Psoas muscle (tissue), 8 donors: ENCODE results near the gene SIGLEC7. TPM values are rescaled to one million over a fixed set of nuclear protein-coding genes. Genes with fewer than 3 reads are reported as not detected.

Experiments
- ATAC-seq, 4 donors: fragments of 200-7000 bp; cut with Tn5 transposase; one replicate each; pipeline ENCODE4 v1.9.1; 2020; ENCODE audit warnings: moderate library complexity in 3 of 4, mild to moderate bottlenecking in 2 of 4
- DNase-seq, 2 donors: peaks; one replicate each; pipeline ENCODE4 v3.0.0-alpha.2; 2020
- H3K27ac ChIP-seq: fragments of 200-600 bp; one replicate; pipeline ENCODE4 v1.8.0; 2022
- H3K27me3 ChIP-seq, 3 donors: fragments of 200-600 bp in 1 of 3; one replicate each; pipeline versions ENCODE4 v1.6.1 to v1.8.0; 2013 to 2022; ENCODE audit warnings: low read length in 2 of 3, mild to moderate bottlenecking in 2 of 3, moderate library complexity in 1 of 3; ENCODE audit not compliant: insufficient read depth in 3 of 3
- H3K36me3 ChIP-seq, 2 donors: fragments of 200-600 bp in 1 of 2; one replicate each; pipeline versions ENCODE4 v1.6.1 to v1.8.0; 2013 to 2022; ENCODE audit warnings: low read depth in 1 of 2, mild to moderate bottlenecking in 1 of 2, moderate library complexity in 1 of 2; ENCODE audit not compliant: insufficient read depth in 1 of 2
- H3K4me1 ChIP-seq: fragments of 200-600 bp; one replicate; pipeline ENCODE4 v1.8.0; 2022
- H3K4me3 ChIP-seq: fragments of 200-600 bp; one replicate; pipeline ENCODE4 v1.8.0; 2022; ENCODE audit warnings: mild to moderate bottlenecking
- H3K9me3 ChIP-seq: fragments of 200-600 bp; one replicate; pipeline ENCODE4 v1.8.0; 2022
- WGBS, 3 donors: extraction: QIAGEN DNeasy Blood & Tissue Kit; methylation state at CpG; one replicate each; pipeline versions ENCODE4 v1.1.6 to v1.1.7; 2013; 5-methylcytosine and 5-hydroxymethylcytosine counted together
- intact Hi-C, 2 donors: fragments of 100-400 bp; cut with DNase I; formaldehyde crosslinking; loops; one replicate each; pipeline versions ENCODE4 v1.11.0 to v1.14.2; 2022
- polyA plus RNA-seq, 3 donors: library from polyadenylated mRNA; stranded (reverse); fragments of 200-250 nt; gene quantifications; one replicate each; pipeline ENCODE4 v1.2.3, GENCODE V29; 2013
- total RNA-seq, 4 donors: library from RNA; stranded (reverse); fragmentation: NEBNext Ultra II Directional in 2 of 4; extraction: Animal tissue kit (Norgen Biotek cat#: 25700) in 2 of 4; gene quantifications; one replicate each; pipeline versions ENCODE4 v1.2.1 to v1.2.4, GENCODE V29; 2021 to 2023
- TF ChIP-seq, protein P1 (sequence below): fragments of 200-600 bp; IDR thresholded peaks from one replicate; pipeline ENCODE4 v1.8.0; 2022; ENCODE audit warnings: antibody characterized with exemption
- donor health status: healthy with polysubstance abuse.
- donor health status: DM: no; HTN: no; CAD: no; lungs with moderate emphysema.
- donor health status: Bipolar disorder and iron deficiency.
- donor health status: healthy.
- donor health status: DM: yes; HTN: yes; CAD: no.
- donor health status: DM: no; HTN: no; CAD: no.
- donor health status: DM: no; HTN: no; CAD: no.
- donor health status: DM: yes; HTN: yes; CAD: no.

Gene SIGLEC7
- total and polyA plus RNA-seq, 7 donors: 0.08 to 0.82 (median 0.50) TPM; not detected in 1

DNA sequence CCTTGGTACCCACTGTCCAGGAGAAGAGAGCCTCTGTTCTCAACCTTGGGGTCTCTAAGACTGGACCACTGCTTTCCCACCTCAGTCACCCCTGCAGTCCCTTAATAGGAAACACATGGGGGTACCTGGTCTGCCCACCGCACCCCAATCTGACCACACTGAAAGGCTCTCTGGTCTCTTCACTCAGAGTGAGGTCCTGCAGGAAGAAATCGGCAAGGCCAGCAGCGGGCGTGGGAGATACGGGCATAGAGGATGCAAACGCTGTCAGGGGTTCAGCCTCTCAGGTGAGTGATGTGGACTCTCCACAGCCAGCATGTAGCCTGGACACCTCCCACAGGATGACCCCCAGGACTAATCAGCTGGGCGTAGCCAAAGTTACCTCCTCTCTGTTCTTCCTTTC is 13.9 kb upstream of the SIGLEC7 start:
- H3K4me3 ChIP-seq: no peak overlapping the region
- H3K36me3 ChIP-seq: no peaks in the 10 kb centered on the region
- WGBS, 3 donors: 86 to 88% (median 87%) methylated on average over 7 of the region's 7 CpGs
- DNase-seq (no peak), ATAC-seq (no peak)
- no peaks in the 10 kb centered on the region for H3K9me3 ChIP-seq
- H3K27me3 ChIP-seq: peaks cover 0 to 6% (median 0%) of the 10 kb centered on the region in 3 donors
- H3K4me1 ChIP-seq: no peaks in the 10 kb centered on the region
- TF ChIP-seq, protein P1, sequence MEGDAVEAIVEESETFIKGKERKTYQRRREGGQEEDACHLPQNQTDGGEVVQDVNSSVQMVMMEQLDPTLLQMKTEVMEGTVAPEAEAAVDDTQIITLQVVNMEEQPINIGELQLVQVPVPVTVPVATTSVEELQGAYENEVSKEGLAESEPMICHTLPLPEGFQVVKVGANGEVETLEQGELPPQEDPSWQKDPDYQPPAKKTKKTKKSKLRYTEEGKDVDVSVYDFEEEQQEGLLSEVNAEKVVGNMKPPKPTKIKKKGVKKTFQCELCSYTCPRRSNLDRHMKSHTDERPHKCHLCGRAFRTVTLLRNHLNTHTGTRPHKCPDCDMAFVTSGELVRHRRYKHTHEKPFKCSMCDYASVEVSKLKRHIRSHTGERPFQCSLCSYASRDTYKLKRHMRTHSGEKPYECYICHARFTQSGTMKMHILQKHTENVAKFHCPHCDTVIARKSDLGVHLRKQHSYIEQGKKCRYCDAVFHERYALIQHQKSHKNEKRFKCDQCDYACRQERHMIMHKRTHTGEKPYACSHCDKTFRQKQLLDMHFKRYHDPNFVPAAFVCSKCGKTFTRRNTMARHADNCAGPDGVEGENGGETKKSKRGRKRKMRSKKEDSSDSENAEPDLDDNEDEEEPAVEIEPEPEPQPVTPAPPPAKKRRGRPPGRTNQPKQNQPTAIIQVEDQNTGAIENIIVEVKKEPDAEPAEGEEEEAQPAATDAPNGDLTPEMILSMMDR: no peak
- intact Hi-C loops: no loop called here
- no peak overlapping the region for H3K27ac ChIP-seq

DNA sequence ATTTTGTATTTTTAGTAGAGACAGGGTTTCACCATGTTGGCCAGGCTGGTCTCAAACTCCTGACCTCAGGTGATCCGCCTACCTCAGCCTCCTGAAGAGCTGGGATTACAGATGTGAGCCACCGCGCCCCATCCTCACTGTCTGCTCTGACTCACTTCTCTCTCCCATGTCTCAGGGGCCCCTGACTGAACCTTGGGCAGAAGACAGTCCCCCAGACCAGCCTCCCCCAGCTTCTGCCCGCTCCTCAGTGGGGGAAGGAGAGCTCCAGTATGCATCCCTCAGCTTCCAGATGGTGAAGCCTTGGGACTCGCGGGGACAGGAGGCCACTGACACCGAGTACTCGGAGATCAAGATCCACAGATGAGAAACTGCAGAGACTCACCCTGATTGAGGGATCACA is 12.4 kb upstream of the SIGLEC7 start:
- Histone ChIP-seq H3K9me3 (no peaks in the 10 kb centered on the region), H3K27me3 (peaks cover 0 to 6% (median 0%) of the 10 kb centered on the region in 3 donors), H3K27ac (no peak overlapping the region), H3K36me3 (no peaks in the 10 kb centered on the region), H3K4me3 (no peak overlapping the region), H3K4me1 (no peaks in the 10 kb centered on the region)
- 84 to 85% (median 84%) methylated on average over 7 to 8 of the region's 8 CpGs for WGBS, 3 donors
- no peak for DNase-seq
- ATAC-seq: no peak
- intact Hi-C loops: no loop called here
- TF ChIP-seq, protein P1: no peak

DNA sequence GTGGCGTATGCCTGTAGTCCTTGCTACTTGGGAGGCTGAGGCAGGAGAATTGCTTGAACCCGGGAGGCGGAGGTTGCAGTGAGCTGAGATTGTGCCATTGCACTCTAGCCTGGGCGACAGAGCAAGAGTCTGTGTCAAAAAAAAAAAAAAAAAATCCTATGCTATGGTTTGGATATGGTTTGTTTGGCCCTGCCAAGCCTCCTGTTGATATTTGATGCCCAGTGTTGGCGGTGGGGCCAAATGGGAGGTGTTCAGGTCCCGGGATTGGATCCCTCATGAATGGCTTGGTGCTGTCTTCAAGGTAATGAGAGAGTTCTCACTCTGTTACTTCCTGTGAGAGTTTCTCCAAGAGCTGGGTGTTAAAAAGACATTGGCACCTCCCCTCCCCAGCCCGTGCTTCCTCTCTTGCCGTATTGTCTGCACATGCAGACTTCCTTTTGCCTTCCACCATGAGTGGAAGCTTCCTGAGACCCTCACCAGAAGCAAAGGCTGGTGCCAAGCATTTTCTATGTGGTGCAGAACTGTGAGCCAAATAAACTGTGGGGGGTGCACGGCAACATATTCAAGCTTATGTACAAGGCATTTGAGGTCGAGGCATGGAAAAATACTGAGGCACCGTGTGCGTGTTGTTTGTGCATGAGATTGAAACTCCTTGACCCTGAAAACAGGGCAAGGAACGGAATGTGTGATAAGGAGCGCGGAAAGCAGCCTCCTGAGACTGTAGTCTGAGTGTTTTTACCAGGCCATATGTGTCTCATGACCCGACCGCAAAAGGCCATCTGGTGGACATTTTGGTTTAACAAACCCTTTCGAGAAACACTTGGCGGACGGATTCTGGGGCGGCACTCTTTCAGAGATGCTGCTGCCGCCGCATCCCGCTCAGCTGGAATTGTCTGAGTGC is 10.1 kb upstream of the SIGLEC7 start:
- Histone ChIP-seq H3K27ac (no peak overlapping the region), H3K4me1 (no peaks in the 10 kb centered on the region), H3K36me3 (no peaks in the 10 kb centered on the region), H3K4me3 (no peak overlapping the region), H3K27me3 (no peaks in the 10 kb centered on the region), H3K9me3 (no peaks in the 10 kb centered on the region)
- 43 to 50% (median 43%) methylated on average over 24 of the region's 24 CpGs for WGBS, 3 donors
- no peak for DNase-seq
- TF ChIP-seq, protein P1: no peak
- no peak for ATAC-seq
- intact Hi-C loops: no loop called here

DNA sequence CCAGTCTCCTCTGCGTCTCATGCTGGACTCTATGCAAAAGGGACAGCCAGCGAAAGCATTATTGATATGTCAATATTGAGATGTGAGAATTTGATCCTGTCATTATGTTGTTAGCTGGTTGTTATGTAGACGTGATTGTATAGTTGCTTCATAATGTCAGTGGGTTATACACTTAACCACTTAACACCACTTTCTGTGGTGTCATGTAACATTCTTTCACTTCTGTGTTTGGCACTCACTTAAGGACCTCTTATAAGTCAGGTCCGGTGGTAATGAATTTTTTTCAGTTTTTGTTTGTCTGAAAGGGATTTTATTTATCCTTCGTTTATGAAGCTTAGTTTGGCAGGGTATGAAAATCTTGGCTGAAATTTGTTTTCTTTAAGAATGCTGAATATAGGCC is 7.1 kb upstream of the SIGLEC7 start:
- intact Hi-C loops: no loop called here
- Histone ChIP-seq H3K36me3 (no peaks in the 10 kb centered on the region), H3K27me3 (no peaks in the 10 kb centered on the region), H3K4me1 (no peaks in the 10 kb centered on the region), H3K27ac (no peak overlapping the region), H3K9me3 (no peaks in the 10 kb centered on the region), H3K4me3 (no peak overlapping the region)
- DNase-seq: no peak
- 70 to 76% (median 73%) methylated on average over 5 of the region's 5 CpGs for WGBS, 3 donors
- ATAC-seq: no peak
- TF ChIP-seq, protein P1: no peak
